GM18951 (cell line): ENCODE data around the gene SMC6.

ENCODE experiments used
- POLR2A ChIP-seq: IDR thresholded peaks from 4 replicates; pipeline ENCODE4 v1.6.1; 2011; ENCODE audit warnings: mild to moderate bottlenecking; ENCODE audit not compliant: insufficient read length, insufficient read depth; ENCODE audit errors: extremely low read depth
- in situ Hi-C: fragments of 300-500 bp; cut with MboI; formaldehyde crosslinking; loops from one replicate; pipeline ENCODE4 v1.12.0; 2022; ENCODE audit warnings: low sequenced_read_pairs, mixed read lengths, inconsistent platforms; ENCODE audit not compliant: unreplicated experiment

Gene SMC6, protein sequence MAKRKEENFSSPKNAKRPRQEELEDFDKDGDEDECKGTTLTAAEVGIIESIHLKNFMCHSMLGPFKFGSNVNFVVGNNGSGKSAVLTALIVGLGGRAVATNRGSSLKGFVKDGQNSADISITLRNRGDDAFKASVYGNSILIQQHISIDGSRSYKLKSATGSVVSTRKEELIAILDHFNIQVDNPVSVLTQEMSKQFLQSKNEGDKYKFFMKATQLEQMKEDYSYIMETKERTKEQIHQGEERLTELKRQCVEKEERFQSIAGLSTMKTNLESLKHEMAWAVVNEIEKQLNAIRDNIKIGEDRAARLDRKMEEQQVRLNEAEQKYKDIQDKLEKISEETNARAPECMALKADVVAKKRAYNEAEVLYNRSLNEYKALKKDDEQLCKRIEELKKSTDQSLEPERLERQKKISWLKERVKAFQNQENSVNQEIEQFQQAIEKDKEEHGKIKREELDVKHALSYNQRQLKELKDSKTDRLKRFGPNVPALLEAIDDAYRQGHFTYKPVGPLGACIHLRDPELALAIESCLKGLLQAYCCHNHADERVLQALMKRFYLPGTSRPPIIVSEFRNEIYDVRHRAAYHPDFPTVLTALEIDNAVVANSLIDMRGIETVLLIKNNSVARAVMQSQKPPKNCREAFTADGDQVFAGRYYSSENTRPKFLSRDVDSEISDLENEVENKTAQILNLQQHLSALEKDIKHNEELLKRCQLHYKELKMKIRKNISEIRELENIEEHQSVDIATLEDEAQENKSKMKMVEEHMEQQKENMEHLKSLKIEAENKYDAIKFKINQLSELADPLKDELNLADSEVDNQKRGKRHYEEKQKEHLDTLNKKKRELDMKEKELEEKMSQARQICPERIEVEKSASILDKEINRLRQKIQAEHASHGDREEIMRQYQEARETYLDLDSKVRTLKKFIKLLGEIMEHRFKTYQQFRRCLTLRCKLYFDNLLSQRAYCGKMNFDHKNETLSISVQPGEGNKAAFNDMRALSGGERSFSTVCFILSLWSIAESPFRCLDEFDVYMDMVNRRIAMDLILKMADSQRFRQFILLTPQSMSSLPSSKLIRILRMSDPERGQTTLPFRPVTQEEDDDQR

DNA sequence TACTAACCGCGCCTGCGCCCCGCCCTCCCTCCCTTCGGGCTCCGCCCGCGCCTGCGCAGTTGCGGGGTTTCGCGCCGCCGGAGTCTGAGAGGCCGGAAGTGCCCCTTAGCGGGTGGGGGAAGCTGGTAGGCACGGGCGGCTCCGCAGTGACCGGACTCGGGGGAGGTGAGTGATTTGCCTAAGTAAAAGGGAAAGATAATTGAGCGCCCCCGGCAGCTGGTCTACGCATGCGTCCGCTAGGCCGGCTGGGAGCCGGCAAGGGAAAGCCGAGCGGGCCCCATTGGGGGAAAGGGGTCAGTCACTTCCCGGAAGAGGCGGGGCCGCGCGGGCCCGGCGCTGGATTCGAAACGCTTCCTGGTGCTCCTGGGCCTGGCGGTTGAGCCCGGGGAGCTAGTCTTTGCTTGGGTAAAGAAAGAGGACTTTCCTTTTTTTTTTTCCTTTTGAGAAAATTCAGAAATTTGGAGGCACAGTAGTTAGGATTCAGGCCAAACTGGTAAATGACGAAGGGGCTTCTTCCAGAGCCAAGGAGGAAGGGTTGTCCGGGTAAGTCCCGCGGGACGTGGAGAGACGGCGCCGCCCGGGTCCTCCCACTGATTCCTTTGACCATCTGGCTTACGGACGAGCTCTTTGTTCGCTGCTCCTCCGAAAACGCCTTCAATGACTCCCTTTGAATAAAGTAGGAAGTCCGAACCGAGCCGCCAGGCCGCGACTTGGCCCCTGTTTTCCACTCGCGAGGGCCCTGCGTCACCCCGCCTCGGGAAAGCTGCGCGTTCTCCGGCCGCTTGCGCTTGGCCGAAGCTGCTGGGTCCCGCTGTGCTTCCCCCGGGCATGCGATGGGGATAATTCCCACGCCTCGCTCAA is at the start of gene SMC6, which contains the start of gene GEN1:
Gene SMC6, minus strand, starts transcription at position 8 of the 861 bp plus-strand sequence. CDS start 7,864 bp downstream, outside the sequence.
Gene GEN1, plus strand, starts transcription at position 336 of the 861 bp plus-strand sequence. CDS start 5,806 bp downstream, outside the sequence.
- in situ Hi-C loops, result no loop called here
- TF ChIP-seq POLR2A, result peak; percentile 58

DNA sequence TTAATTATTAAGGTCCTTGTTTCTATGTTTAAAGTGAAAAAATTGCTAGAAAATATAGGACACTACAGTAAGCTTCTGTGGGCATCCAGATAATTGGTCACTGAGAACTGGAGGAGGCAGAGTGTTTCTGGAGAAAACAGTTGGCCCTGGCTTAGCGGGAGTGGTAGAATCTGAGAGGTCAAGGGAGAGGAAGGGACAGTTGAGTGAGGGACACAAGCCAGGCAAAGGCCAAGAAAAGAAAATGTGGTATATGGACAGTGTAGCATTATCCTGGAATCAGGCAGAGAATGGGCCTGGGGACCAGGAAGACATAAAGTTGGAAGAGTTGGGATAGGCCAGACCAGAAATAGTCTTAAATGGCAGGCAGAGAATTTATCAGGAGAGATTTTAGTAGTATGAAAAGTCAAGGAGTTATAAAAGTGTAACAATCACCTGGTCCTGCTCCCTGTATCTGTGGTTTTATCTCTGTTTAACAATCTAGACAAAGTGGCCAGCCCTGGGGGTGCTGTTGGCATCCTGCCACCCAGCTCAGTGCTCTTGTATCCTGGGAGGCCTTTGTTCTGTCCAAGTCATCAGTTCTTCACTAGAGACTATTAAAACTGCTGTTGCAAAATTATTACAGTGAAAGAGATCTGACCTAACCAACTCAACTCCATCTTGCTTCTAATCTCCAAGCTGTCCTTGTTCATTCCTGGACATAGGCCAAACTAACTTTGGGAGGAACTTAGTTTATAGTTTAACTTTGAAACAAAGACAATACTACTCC is 47.3 kb upstream of the SMC6 start:
- no peak for TF ChIP-seq POLR2A
- in situ Hi-C loops, result no loop called here

GRCh38 chr2:17800219-17800618 is 46.6 kb upstream of the SMC6 start:
- TF ChIP-seq POLR2A, result no peak
- in situ Hi-C loops, result no loop called here

- in situ Hi-C loops, result no loop called here
- TF ChIP-seq POLR2A, result no peak
These were observed 45.9 kb upstream of the SMC6 start for GRCh38 chr2:17799301-17800120.

- in situ Hi-C loops, result no loop called here
- TF ChIP-seq POLR2A, result no peak
These were observed 44.7 kb upstream of the SMC6 start for GRCh38 chr2:17798338-17798737.

GRCh38 chr2:17795309-17795708 is 41.7 kb upstream of the SMC6 start:
- in situ Hi-C loops, result no loop called here
- no peak for TF ChIP-seq POLR2A

DNA sequence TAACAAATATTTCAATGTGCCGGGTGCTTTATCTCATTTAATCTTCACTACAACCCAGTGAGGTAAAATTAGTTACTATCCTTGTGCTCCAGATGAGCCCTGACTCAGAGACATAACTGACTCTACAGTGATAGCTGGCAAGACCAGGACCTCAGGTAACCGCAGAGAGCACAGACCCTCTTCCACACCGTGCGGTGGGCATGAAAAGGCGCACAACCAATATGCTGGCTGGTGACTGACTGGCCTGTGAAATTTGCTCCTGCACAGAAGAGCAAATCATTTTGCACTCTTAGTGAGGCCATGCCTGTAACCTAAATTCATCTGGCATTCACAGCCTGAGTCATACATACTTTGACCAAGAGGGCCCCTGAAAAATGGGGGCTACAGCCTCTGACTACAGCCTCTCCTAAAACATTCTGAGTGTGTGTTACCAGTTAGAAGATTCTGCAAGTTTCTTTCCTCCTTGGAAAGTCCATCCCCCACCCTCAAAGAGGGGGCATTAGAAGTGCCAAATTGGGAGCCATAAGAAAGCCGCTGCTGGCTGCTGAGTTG is 40.3 kb upstream of the SMC6 start:
- TF ChIP-seq POLR2A, result no peak
- in situ Hi-C loops, result no loop called here

DNA sequence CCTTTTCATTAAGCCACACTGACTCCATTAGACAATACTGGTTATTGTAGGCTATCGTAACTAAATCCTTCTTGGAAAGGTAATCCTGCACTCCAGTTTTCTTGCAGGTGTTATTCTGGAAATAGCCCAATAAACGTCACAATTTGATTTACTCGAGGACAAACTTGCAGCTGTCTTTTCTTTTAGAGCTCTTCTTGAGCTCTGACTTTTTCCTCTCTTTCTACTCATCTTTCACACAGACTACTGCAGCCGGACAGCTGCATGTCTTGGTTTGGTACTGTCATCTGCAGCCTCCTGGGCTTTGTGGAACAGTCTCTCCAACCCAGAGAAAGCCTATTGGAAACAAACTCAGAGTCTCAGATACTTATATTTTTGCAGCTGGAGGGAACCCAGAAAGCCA is 39.7 kb upstream of the SMC6 start:
- TF ChIP-seq POLR2A, result no peak
- in situ Hi-C loops, result no loop called here

GRCh38 chr2:17792515-17792914 is 38.9 kb upstream of the SMC6 start:
- in situ Hi-C loops, result no loop called here
- no peak for TF ChIP-seq POLR2A

- TF ChIP-seq POLR2A, result no peak
These were observed 38.2 kb upstream of the SMC6 start for GRCh38 chr2:17791817-17792130.

More at GRCh38 chr2:17791817-17792130, 38.2 kb upstream of the SMC6 start:
- in situ Hi-C loops, result no loop called here
